Subcutaneous adipose tissue (tissue), 4 donors: ENCODE results near the gene GOLGA1. TPM values are rescaled to one million over a fixed set of nuclear protein-coding genes. Genes with fewer than 3 reads are reported as not detected.

Experiments
- CTCF ChIP-seq: fragments of 450-650 bp; IDR thresholded peaks from one replicate; pipeline ENCODE4 v1.5.1; 2016; ENCODE audit warnings: low read depth, mild to moderate bottlenecking, control low read depth, antibody characterized with exemption, moderate library complexity
- small RNA-seq: library from RNA; depleted of rRNA; stranded (forward); fragments of <200 nt; gene quantifications from one replicate; pipeline ENCODE3, GENCODE V24; 2016
- total RNA-seq, 4 donors: library from RNA; depleted of rRNA; stranded (reverse); fragments of >200 nt; gene quantifications; one replicate each; pipeline ENCODE4 v1.1.0, GENCODE V29; 2016

GOLGA1 gene
- total RNA-seq, 4 donors from 2014 or later = 15.1 to 26.0 (median 21.5) TPM

GRCh38 chr9:124834591-124834990 is 106.3 kb downstream of the GOLGA1 start:
- TF ChIP-seq CTCF = no peak

- TF ChIP-seq CTCF = no peak
These were observed 109.1 kb downstream of the GOLGA1 start for GRCh38 chr9:124831642-124832364.

GRCh38 chr9:124830593-124830992 is 110.3 kb downstream of the GOLGA1 start:
- TF ChIP-seq CTCF = no peak

GRCh38 chr9:124829334-124829669 is 111.6 kb downstream of the GOLGA1 start:
- no peak for TF ChIP-seq CTCF

GRCh38 chr9:124828489-124829333 is 112.2 kb downstream of the GOLGA1 start:
- no peak for TF ChIP-seq CTCF

Small RNAs within 50 kb of the gene (small RNA-seq; reads per million reads assigned to genes)
- gene RNU4-82P = not detected

Other genes starting within 250 kb of the GOLGA1 start
- gene NR6A1, start 169.8 kb downstream of the GOLGA1 start, total RNA-seq = 1 to 10 TPM in 3 of 4 donors, under 1 TPM in 1; 0.65 to 4.4 (median 1.6) TPM
- 10 to 100 TPM in 2 of 4 donors, 1 to 10 TPM in 2; 6.7 to 38.2 (median 12.5) TPM for gene OLFML2A, start 163.9 kb downstream of the GOLGA1 start, total RNA-seq
- not detected for gene WDR38, start 87.6 kb downstream of the GOLGA1 start, total RNA-seq
- gene RPL35, start 79.1 kb downstream of the GOLGA1 start, total RNA-seq = 1,000 to 10,000 TPM; 1,659 to 2,605 (median 2,251) TPM
- 10 to 100 TPM; 13.8 to 29.2 (median 16.3) TPM for gene ARPC5L, start 79.0 kb downstream of the GOLGA1 start, total RNA-seq
- 10 to 100 TPM in 2 of 4 donors, 1 to 10 TPM in 2; 6.0 to 19.4 (median 10.1) TPM for gene SCAI, start 202.4 kb upstream of the GOLGA1 start, total RNA-seq
- 10 to 100 TPM; 32.2 to 59.8 (median 45.2) TPM for gene PPP6C, start 248.7 kb upstream of the GOLGA1 start, total RNA-seq